ENCODE data around the gene CACNA1B. TPM values are rescaled to one million over a fixed set of nuclear protein-coding genes. Genes with fewer than 3 reads are reported as not detected.

CACNA1B gene
- total RNA-seq, 1 experiment from 2014 or later, result 7.8 TPM

- Histone ChIP-seq H3K27me3 (ENCODE audit: insufficient read depth, low read length) (no peaks in the 10 kb centered on the region), H4K91ac (ENCODE audit: insufficient read length, low read depth, low read length) (no peak overlapping the region), H3K4me1 (ENCODE audit: insufficient read depth, low read length) (no peaks in the 10 kb centered on the region), H2AFZ (ENCODE audit: low read length) (no peak overlapping the region), H3K4ac (ENCODE audit: low read depth, low read length) (no peak overlapping the region), H3K23ac (ENCODE audit: insufficient read length, low read depth, low read length) (no peak overlapping the region), H3K9me3 (ENCODE audit: control insufficient read depth, low read depth, low read length) (no peaks in the 10 kb centered on the region), H3K27ac (ENCODE audit: insufficient read length, low read depth, low read length) (no peak overlapping the region), H3K23me2 (ENCODE audit: insufficient read length, low read depth, low read length, poor library complexity, severe bottlenecking) (no peaks in the 10 kb centered on the region), H2AK5ac (ENCODE audit: insufficient read length, low read length) (no peak overlapping the region), H3T11ph (ENCODE audit: low read length) (no peak overlapping the region), H2BK12ac (ENCODE audit: insufficient read length, low read depth, low read length) (no peak overlapping the region), H3K14ac (ENCODE audit: insufficient read depth, low read length) (no peak overlapping the region), H3K9ac (ENCODE audit: extremely low read depth, insufficient read length, low read length) (no peak overlapping the region), H2BK5ac (ENCODE audit: insufficient read length, low read length) (no peak overlapping the region), H3K79me1 (ENCODE audit: insufficient read depth, low read depth, low read length, poor library complexity, severe bottlenecking) (no peaks in the 10 kb centered on the region), H4K8ac (replicated peaks; ENCODE audit: insufficient read length, low read depth, low read length) (no peak overlapping the region), H3K18ac (ENCODE audit: insufficient read length, low read depth, low read length) (no peak overlapping the region), H3K79me2 (ENCODE audit: insufficient read depth, low read length) (no peaks in the 10 kb centered on the region), H4K5ac (ENCODE audit: insufficient read length, low read depth, low read length) (no peak overlapping the region), H2BK20ac (ENCODE audit: low read depth, low read length, poor library complexity, severe bottlenecking) (no peak overlapping the region), H4K20me1 (ENCODE audit: control insufficient read depth, insufficient read depth, insufficient read length) (no peaks in the 10 kb centered on the region), H2BK120ac (ENCODE audit: low read depth, low read length, poor library complexity, severe bottlenecking) (no peak overlapping the region), H3K56ac (ENCODE audit: insufficient read length, low read depth, low read length) (no peak overlapping the region), H3K4me2 (ENCODE audit: insufficient read depth, insufficient read length, low read length) (no peak overlapping the region), H2BK15ac (ENCODE audit: low read depth, low read length) (no peak overlapping the region)
- TF ChIP-seq CTCF (conservative IDR thresholded peaks at IDR 0.05), result no peak
- DNase-seq, result no peak
- Mint-ChIP-seq H3K36me3 (ENCODE audit: insufficient read depth in 1 of 3, low read depth in 3 of 3) (peaks cover 33 to 48% (median 39%) of the 10 kb centered on the region in 3 experiments), H3K27ac (peak overlapping the region in 2 of 3 experiments; percentile 2 to 87; a peak in 3 of 7 replicates), H3K9me3 (peaks cover 0 to 3% of the 10 kb centered on the region in 2 experiments; a peak in 1 of 5 replicates), H3K4me1 (no peaks in the 10 kb centered on the region), H3K4me3 (peak overlapping the region in 1 of 2 experiments; percentile 2; a peak in 1 of 5 replicates), H3K27me3 (ENCODE audit: low read depth) (no peaks in the 10 kb centered on the region)
- no CpG with 5 or more reads among the region's 11 CpGs for WGBS (ENCODE audit: extremely low coverage, insufficient read length, low lambda C conversion rate)
Observed at GRCh38 chr9:137916540-137916939, 39.0 kb downstream of the CACNA1B start.
